ENCODE results near the gene NSUN4.

Gene NSUN4

GRCh38 chr1:46368791-46369190 is 28.2 kb downstream of the NSUN4 start:
- no peak for DNase-seq

GRCh38 chr1:46369542-46370213 is 29.1 kb downstream of the NSUN4 start:
- DNase-seq, result no peak

- no peak for DNase-seq
Measured at GRCh38 chr1:46370214-46370633, 29.6 kb downstream of the NSUN4 start.

- DNase-seq, result no peak
Measured at GRCh38 chr1:46372431-46372830, 31.8 kb downstream of the NSUN4 start.

- no peak for DNase-seq
Measured at GRCh38 chr1:46379996-46380395, 39.4 kb downstream of the NSUN4 start.

- no peak for DNase-seq
Measured at GRCh38 chr1:46380508-46380907, 39.9 kb downstream of the NSUN4 start.

- no peak for DNase-seq
Measured at GRCh38 chr1:46393510-46393909, 52.9 kb downstream of the NSUN4 start.

- no peak for DNase-seq
Measured at GRCh38 chr1:46394108-46394871, 53.7 kb downstream of the NSUN4 start, which contains the start of gene FAAH. Gene FAAH, plus strand, starts transcription at chr1:46394317. Its CDS starts 32 bp downstream, at chr1:46394349.

- DNase-seq, result no peak
Measured at GRCh38 chr1:46394872-46395465, 54.4 kb downstream of the NSUN4 start.

- DNase-seq, result peak; percentile 52
Measured at GRCh38 chr1:46396441-46397398, 56.1 kb downstream of the NSUN4 start.

GRCh38 chr1:46399307-46399706 is 58.7 kb downstream of the NSUN4 start:
- no peak for DNase-seq

GRCh38 chr1:46400421-46400820 is 59.8 kb downstream of the NSUN4 start:
- DNase-seq, result no peak

- DNase-seq, result no peak
Measured at GRCh38 chr1:46401154-46401913, 60.7 kb downstream of the NSUN4 start.

GRCh38 chr1:46401964-46402626 is 61.5 kb downstream of the NSUN4 start:
- no peak for DNase-seq

- no peak for DNase-seq
Measured at GRCh38 chr1:46403916-46404315, 63.3 kb downstream of the NSUN4 start.

- no peak for DNase-seq
Measured at GRCh38 chr1:46404482-46405196, 64.0 kb downstream of the NSUN4 start.

- no peak for DNase-seq
Measured at GRCh38 chr1:46405197-46405555, 64.6 kb downstream of the NSUN4 start.

- DNase-seq, result no peak
Measured at GRCh38 chr1:46405724-46406123, 65.1 kb downstream of the NSUN4 start.

GRCh38 chr1:46406881-46407608 is 66.4 kb downstream of the NSUN4 start:
- no peak for DNase-seq

GRCh38 chr1:46407636-46408035 is 67.0 kb downstream of the NSUN4 start:
- DNase-seq, result no peak

Data from NCI-H1436 treated with DMSO at 0.1 percent for 48 hours (cell line).